ENCODE results near the gene ZC3H7B. TPM values are rescaled to one million over a fixed set of nuclear protein-coding genes. Genes with fewer than 3 reads are reported as not detected.
A peak's percentile ranks its signal among the peaks of the same experiment; 100 is the strongest.

ZC3H7B gene
- total RNA-seq, 1 experiment from 2014 or later = 42.0 TPM

GRCh38 chr22:41302811-41303210 is 1.5 kb downstream of the ZC3H7B start:
- no peaks in the 10 kb centered on the region for H4K20me1 ChIP-seq (ENCODE audit: insufficient read depth)
- H3K9ac ChIP-seq (ENCODE audit: low read length) = peak overlapping the region; percentile 98
- no peaks in the 10 kb centered on the region for H3K36me3 ChIP-seq (ENCODE audit: control insufficient read depth in 1 of 2, insufficient read depth in 2 of 2, low read length in 2 of 2)
- BruUV-seq (replicated peaks) = no TSS peak
- H3K27me3 ChIP-seq (ENCODE audit: insufficient read depth, low read length) = no peaks in the 10 kb centered on the region
- peaks cover 63% of the 10 kb centered on the region for H3K79me2 ChIP-seq (ENCODE audit: insufficient read depth, low read length)
- POLR2A ChIA-PET = interaction anchor here (1.2 kb wide), 1 partner anchor 79 kb away, joined by 4 read pairs; the partner anchor contains the start of gene TEF
- H3K9me2 ChIP-seq (ENCODE audit: insufficient read depth) = no peaks in the 10 kb centered on the region
- CTCF ChIA-PET = no interaction called here
- H3K27ac ChIP-seq (ENCODE audit: low read depth, low read length) = peak overlapping the region; percentile 90
- intact Hi-C loops (cut with micrococcal nuclease) = no loop called here
- H3K4me2 ChIP-seq (ENCODE audit: low read length) = peak overlapping the region; percentile 79
- DNase-seq (ENCODE audit: low read depth, low spot score) (no peak), ATAC-seq (no peak)
- H3K9me3 ChIP-seq (ENCODE audit: control insufficient read depth in 1 of 2, insufficient read depth in 1 of 2, low read depth in 1 of 2, low read length in 2 of 2) = no peaks in the 10 kb centered on the region
- RAD21 ChIA-PET (ENCODE audit: low non-redundant PET in 1 of 2, low total read pairs in 2 of 2, uncharacterized antibody in 2 of 2, unreplicated experiment in 2 of 2) = no interaction called here
- H2AFZ ChIP-seq (ENCODE audit: low read depth, low read length, poor library complexity, severe bottlenecking) = no peak overlapping the region
- TF ChIP-seq RAD21 (IDR thresholded peaks at IDR 0.05; ENCODE audit: low read depth) (no peak), EGR1 (IDR thresholded peaks at IDR 0.05; ENCODE audit: low read depth) (no peak), ZFX (IDR thresholded peaks at IDR 0.05) (no peak), EZH2 (IDR thresholded peaks at IDR 0.05) (no peak), CTCF (IDR thresholded peaks at IDR 0.05 in 2 of 3, conservative IDR thresholded peaks at IDR 0.05 in 1 of 3; ENCODE audit: borderline replicate concordance in 1 of 3, insufficient read depth in 1 of 3, low read depth in 2 of 3, low read length in 2 of 3) (no peak), CBX3 (IDR thresholded peaks at IDR 0.05; ENCODE audit: low read depth) (no peak), POLR2A (IDR thresholded peaks at IDR 0.05; ENCODE audit: borderline replicate concordance, extremely low read depth, insufficient read depth, insufficient read length) (no peak), JUND (IDR thresholded peaks at IDR 0.05) (no peak), CEBPB (IDR thresholded peaks at IDR 0.05; ENCODE audit: low read depth) (no peak)
- H3K4me3 ChIP-seq (replicated peaks in 1 of 2; ENCODE audit: low read depth in 1 of 2, low read length in 2 of 2) = peak overlapping the region; percentile 81 to 86
- peaks cover 12 to 41% of the 10 kb centered on the region in 2 experiments for H3K4me1 ChIP-seq (ENCODE audit: control insufficient read depth in 1 of 2, insufficient read depth in 2 of 2, low read length in 2 of 2)

- POLR2A ChIA-PET = no interaction called here
- Histone ChIP-seq H2AFZ (ENCODE audit: low read depth, low read length, poor library complexity, severe bottlenecking) (no peak overlapping the region), H3K4me1 (ENCODE audit: control insufficient read depth in 1 of 2, insufficient read depth in 2 of 2, low read length in 2 of 2) (peaks cover 11 to 39% of the 10 kb centered on the region in 2 experiments), H3K4me3 (replicated peaks in 1 of 2; ENCODE audit: low read depth in 1 of 2, low read length in 2 of 2) (no peak overlapping the region), H3K9me3 (ENCODE audit: control insufficient read depth in 1 of 2, insufficient read depth in 1 of 2, low read depth in 1 of 2, low read length in 2 of 2) (no peaks in the 10 kb centered on the region), H3K27me3 (ENCODE audit: insufficient read depth, low read length) (no peaks in the 10 kb centered on the region), H3K27ac (ENCODE audit: low read depth, low read length) (peak overlapping the region; percentile 19; the same call in 1 of the 2 replicates), H3K4me2 (ENCODE audit: low read length) (peak overlapping the region; percentile 27), H3K79me2 (ENCODE audit: insufficient read depth, low read length) (peaks cover 79% of the 10 kb centered on the region), H3K36me3 (ENCODE audit: control insufficient read depth in 1 of 2, insufficient read depth in 2 of 2, low read length in 2 of 2) (no peaks in the 10 kb centered on the region), H3K9ac (ENCODE audit: low read length) (no peak overlapping the region), H4K20me1 (ENCODE audit: insufficient read depth) (no peaks in the 10 kb centered on the region), H3K9me2 (ENCODE audit: insufficient read depth) (no peaks in the 10 kb centered on the region)
- intact Hi-C loops (cut with micrococcal nuclease) = no loop called here
- peak; percentile 27; the same call in 1 of the 2 replicates for ATAC-seq
- no peak for TF ChIP-seq ZBTB33 (IDR thresholded peaks at IDR 0.05; ENCODE audit: extremely low read depth, insufficient replicate concordance, low read length)
- RAD21 ChIA-PET (ENCODE audit: low non-redundant PET in 1 of 2, low total read pairs in 2 of 2, uncharacterized antibody in 2 of 2, unreplicated experiment in 2 of 2) = interaction anchor here in 1 of 2 experiments (1.0 kb wide), 1 partner anchor 383 kb away, joined by 3 read pairs; no protein-coding TSS in a partner anchor
- no peak for DNase-seq (ENCODE audit: low read depth, low spot score)
- no TSS peak for BruUV-seq (replicated peaks)
- CTCF ChIA-PET = no interaction called here
These were observed 4.3 kb downstream of the ZC3H7B start for GRCh38 chr22:41305646-41306045.

Measured in HCT116 (cell line).